AG10803 (cell line): ENCODE results near the gene PLCB1.

ENCODE experiments used
- DNase-seq: peaks from one replicate; pipeline ENCODE4 v3.0.0; 2010; ENCODE audit warnings: low read depth
- H3K4me3 ChIP-seq: 2 replicates; pipeline ENCODE4 v1.5.1; 2011; ENCODE audit warnings: mild to moderate bottlenecking, low read length, control low read depth
- TF ChIP-seq, protein P1 (sequence below): conservative IDR thresholded peaks from 2 replicates; pipeline ENCODE4 v1.5.1; 2011; ENCODE audit warnings: mild to moderate bottlenecking, low read length, control low read depth, inconsistent platforms

The PLCB1 gene

DNA sequence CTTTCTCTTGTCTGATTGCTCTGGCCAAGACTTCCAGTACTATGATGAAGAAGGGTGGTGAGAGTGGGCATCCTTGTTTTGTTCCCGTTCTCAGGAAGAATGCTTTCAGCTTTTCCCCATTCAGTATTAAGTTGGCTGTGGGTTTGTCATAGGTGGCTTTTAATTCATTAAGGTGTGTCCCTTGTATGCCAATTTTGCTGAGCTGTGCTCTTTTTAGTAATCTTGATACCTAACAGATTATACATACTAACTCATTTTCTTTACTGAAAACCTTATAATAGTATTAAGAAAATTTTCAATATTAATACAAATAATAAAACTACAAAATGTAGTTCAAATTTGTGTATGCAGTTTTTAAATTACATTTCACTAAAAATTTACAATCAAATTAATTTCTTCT is 557.3 kb downstream of the PLCB1 start:
- no peak overlapping the region for H3K4me3 ChIP-seq
- TF ChIP-seq, protein P1, sequence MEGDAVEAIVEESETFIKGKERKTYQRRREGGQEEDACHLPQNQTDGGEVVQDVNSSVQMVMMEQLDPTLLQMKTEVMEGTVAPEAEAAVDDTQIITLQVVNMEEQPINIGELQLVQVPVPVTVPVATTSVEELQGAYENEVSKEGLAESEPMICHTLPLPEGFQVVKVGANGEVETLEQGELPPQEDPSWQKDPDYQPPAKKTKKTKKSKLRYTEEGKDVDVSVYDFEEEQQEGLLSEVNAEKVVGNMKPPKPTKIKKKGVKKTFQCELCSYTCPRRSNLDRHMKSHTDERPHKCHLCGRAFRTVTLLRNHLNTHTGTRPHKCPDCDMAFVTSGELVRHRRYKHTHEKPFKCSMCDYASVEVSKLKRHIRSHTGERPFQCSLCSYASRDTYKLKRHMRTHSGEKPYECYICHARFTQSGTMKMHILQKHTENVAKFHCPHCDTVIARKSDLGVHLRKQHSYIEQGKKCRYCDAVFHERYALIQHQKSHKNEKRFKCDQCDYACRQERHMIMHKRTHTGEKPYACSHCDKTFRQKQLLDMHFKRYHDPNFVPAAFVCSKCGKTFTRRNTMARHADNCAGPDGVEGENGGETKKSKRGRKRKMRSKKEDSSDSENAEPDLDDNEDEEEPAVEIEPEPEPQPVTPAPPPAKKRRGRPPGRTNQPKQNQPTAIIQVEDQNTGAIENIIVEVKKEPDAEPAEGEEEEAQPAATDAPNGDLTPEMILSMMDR = no peak
- no peak for DNase-seq

DNA sequence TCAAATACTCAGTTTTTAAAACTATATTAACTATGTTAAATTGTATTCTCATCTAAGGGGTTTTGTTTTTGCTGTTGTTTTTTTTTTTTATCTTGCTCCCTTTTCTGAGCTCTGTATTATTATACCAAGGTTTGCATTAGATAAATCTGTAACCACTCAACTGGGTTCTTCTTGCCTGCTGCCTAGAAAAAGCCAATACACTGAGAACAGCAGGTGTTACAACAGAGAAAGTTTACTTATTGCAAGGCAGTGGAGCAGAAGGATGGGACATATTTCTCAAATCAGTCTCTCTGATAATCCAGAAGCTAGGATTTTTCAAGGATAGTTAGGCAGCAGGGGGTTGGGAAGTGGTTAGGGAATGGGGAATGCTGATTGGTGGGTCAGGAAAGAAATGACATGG is 558.0 kb downstream of the PLCB1 start:
- TF ChIP-seq, protein P1 = no peak
- DNase-seq = no peak

DNA sequence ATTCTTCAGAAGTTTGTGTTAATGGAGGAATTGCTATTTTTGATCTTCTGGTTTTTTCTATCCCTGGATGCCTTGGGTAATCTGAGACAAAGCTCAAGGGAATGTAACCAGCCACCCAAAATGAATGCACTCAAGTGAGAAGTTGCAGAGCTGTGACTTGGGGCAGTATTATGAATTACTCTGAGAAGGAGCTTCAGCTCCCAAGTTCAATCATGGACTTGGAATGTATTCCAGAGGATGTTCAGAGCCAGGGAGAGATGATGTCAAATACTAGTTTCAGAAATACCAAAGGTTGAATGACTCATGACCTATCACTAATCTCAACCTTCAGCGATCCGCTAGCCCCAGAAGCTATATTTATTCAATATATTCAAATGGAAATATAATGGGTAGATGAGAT is 561.6 kb downstream of the PLCB1 start:
- peak; percentile 91 for DNase-seq
- no peak overlapping the region for H3K4me3 ChIP-seq
- TF ChIP-seq, protein P1 = no peak

More for the DNA sequence above, 558.0 kb downstream of the PLCB1 start:
- no peak overlapping the region for H3K4me3 ChIP-seq

DNA sequence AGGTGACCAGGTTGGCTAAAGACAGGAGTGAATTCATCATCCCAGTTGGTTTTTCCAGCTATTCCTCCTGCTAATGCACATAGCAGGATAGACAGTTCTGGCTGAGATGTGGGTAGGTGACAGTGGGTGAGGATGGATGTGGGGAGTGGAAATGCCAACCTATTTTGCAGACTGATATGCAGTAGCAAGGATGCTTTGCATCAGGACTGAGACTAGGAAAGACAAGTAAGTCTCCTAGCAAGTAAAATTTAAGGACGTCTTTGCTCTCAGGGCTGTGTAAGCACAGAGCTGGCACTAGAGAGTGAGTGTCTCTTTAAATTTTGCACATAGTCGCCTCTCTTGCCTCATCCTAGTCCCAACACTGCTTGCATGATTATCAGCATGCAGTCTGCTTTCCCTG is 568.7 kb downstream of the PLCB1 start:
- no peak for DNase-seq
- TF ChIP-seq, protein P1 = no peak

DNA sequence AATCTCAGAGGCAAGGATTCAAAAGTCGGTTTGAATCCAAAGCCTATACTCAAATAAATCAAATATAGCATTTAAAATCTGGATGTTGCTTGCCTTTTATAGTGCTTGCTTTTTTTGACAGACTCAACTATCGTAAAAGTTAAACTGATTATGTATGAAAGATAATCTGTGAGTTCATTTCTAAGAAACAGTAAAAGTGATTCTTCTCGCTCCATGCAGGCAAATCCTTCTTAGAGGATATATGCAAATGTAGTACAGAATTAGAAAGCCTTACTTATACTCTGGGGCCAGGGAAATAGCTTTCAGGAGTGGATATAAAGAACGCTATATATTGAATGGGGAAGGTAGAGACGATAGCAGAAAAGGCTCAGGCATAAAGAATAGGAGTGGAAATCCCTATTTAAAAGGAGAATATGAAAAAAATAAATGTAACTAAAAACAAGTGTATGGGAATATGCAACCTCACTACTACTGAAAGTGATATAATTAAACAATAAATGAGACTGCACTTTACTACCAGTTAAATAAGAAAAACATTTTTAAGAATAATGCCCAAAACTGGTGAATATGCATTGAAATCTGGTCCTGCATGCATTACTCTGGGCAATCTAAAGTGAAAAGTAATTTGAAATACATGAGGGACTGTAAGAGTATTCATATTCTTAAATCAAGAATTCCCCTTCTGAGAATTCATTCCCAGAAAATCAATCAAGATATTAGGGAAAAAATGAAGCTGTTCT is 575.1 kb downstream of the PLCB1 start:
- no peak for DNase-seq
- TF ChIP-seq, protein P1 = no peak
- H3K4me3 ChIP-seq = no peak overlapping the region

More for the DNA sequence above, 568.7 kb downstream of the PLCB1 start:
- no peak overlapping the region for H3K4me3 ChIP-seq

DNA sequence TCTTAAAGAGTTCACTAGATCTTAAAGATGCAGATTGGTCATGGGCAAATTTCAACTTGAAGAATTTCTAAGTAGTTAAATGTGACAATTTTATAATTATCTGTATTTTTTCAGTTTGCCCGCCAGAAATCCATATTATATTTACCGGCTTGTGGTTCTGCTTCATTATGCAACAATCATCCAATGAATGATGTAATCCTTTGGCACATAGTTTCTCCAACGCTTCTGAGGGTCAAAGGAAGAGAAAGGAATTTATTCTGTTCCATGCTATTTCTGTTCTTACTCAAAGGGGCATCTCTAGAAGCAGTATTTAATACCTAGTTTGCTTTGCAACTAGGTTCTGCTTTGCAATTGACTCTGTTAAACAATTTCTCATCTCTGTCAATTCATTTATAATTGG is 577.6 kb downstream of the PLCB1 start:
- DNase-seq = no peak
- H3K4me3 ChIP-seq = no peak overlapping the region
- TF ChIP-seq, protein P1 = no peak

- TF ChIP-seq, protein P1 = no peak
- no peak for DNase-seq
- no peak overlapping the region for H3K4me3 ChIP-seq
These were observed 579.4 kb downstream of the PLCB1 start for GRCh38 chr20:8711501-8711900.
